ENCODE data around the gene GPC6. TPM values are rescaled to one million over a fixed set of nuclear protein-coding genes. Genes with fewer than 3 reads are reported as not detected.

GPC6 gene
- total RNA-seq, 1 donor from 2014 or later: not detected

GRCh38 chr13:93266681-93267080, 40.1 kb downstream of the GPC6 start:
- Mint-ChIP-seq H3K4me1 (no peaks in the 10 kb centered on the region), H3K9me3 (no peaks in the 10 kb centered on the region), H3K27me3 (no peaks in the 10 kb centered on the region), H3K36me3 (ENCODE audit: low read depth) (no peaks in the 10 kb centered on the region), H3K27ac (no peak overlapping the region), H3K4me3 (no peak overlapping the region)
- intact Hi-C loops (cut with micrococcal nuclease): no loop called here
- no peak for DNase-seq

DNA sequence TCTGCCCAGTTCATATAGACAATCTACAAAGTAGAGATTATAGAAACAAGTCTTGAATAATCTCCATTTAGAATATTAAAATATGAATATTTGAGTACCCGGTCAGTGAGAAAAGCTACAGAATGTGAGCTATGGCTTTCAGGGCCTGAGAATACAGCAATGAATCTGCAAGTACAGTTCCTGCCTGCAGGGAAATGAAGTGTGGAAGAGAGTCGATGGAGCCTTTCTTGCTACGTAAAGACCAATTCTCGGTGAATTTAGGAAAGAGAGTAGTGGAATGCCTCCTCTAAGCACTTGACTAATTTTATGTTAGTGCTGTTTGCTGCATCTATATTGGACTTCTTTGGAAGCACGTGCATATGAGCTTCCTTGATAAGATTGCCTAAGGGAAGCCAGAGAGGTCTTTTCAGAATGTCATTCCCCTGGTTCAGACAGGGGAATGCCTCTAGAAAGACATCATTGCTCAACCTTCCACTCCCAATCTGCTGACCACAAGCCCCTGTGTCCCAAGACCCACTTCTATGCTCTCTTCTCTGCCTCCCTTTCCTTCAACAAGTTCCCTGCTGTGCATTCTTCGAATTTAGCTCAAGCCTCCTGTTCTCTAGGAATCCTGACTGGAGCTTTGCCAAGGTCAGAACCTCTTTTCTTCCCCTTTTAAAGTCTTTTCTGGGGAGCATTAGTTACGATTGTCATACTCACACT, 41.9 kb downstream of the GPC6 start:
- Mint-ChIP-seq H3K27me3 (no peaks in the 10 kb centered on the region), H3K36me3 (ENCODE audit: low read depth) (no peaks in the 10 kb centered on the region)
- no peak for DNase-seq

GRCh38 chr13:93270769-93271742, 44.4 kb downstream of the GPC6 start:
- H3K27me3 Mint-ChIP-seq: no peaks in the 10 kb centered on the region
- H3K4me3 Mint-ChIP-seq: no peak overlapping the region
- DNase-seq: no peak
- no peak overlapping the region for H3K27ac Mint-ChIP-seq
- no peaks in the 10 kb centered on the region for H3K36me3 Mint-ChIP-seq (ENCODE audit: low read depth)
- no peaks in the 10 kb centered on the region for H3K4me1 Mint-ChIP-seq
- intact Hi-C loops (cut with micrococcal nuclease): no loop called here
- no peaks in the 10 kb centered on the region for H3K9me3 Mint-ChIP-seq

More for the DNA sequence above, 41.9 kb downstream of the GPC6 start:
- intact Hi-C loops (cut with micrococcal nuclease): no loop called here
- Mint-ChIP-seq H3K27ac (no peak overlapping the region), H3K4me1 (no peaks in the 10 kb centered on the region), H3K9me3 (no peaks in the 10 kb centered on the region), H3K4me3 (no peak overlapping the region)

- H3K27ac Mint-ChIP-seq: no peak overlapping the region
- H3K27me3 Mint-ChIP-seq: no peaks in the 10 kb centered on the region
- no peak for DNase-seq
- H3K4me1 Mint-ChIP-seq: no peaks in the 10 kb centered on the region
- intact Hi-C loops (cut with micrococcal nuclease): no loop called here
- no peaks in the 10 kb centered on the region for H3K36me3 Mint-ChIP-seq (ENCODE audit: low read depth)
- no peaks in the 10 kb centered on the region for H3K9me3 Mint-ChIP-seq
- H3K4me3 Mint-ChIP-seq: no peak overlapping the region
These were observed 53.4 kb downstream of the GPC6 start for GRCh38 chr13:93279982-93280381.

GRCh38 chr13:93280688-93281087, 54.1 kb downstream of the GPC6 start:
- intact Hi-C loops (cut with micrococcal nuclease): no loop called here
- H3K27ac Mint-ChIP-seq: no peak overlapping the region
- H3K4me3 Mint-ChIP-seq: no peak overlapping the region
- no peaks in the 10 kb centered on the region for H3K9me3 Mint-ChIP-seq
- no peaks in the 10 kb centered on the region for H3K27me3 Mint-ChIP-seq
- H3K36me3 Mint-ChIP-seq (ENCODE audit: low read depth): no peaks in the 10 kb centered on the region
- no peaks in the 10 kb centered on the region for H3K4me1 Mint-ChIP-seq
- no peak for DNase-seq

GRCh38 chr13:93283255-93283654, 56.6 kb downstream of the GPC6 start:
- H3K27ac Mint-ChIP-seq: no peak overlapping the region
- no peak overlapping the region for H3K4me3 Mint-ChIP-seq

GRCh38 chr13:93284064-93284463, 57.5 kb downstream of the GPC6 start:
- no peak for DNase-seq
- H3K4me1 Mint-ChIP-seq: no peaks in the 10 kb centered on the region
- no peaks in the 10 kb centered on the region for H3K9me3 Mint-ChIP-seq
- H3K27me3 Mint-ChIP-seq: no peaks in the 10 kb centered on the region
- no peak overlapping the region for H3K4me3 Mint-ChIP-seq
- no peaks in the 10 kb centered on the region for H3K36me3 Mint-ChIP-seq (ENCODE audit: low read depth)
- H3K27ac Mint-ChIP-seq: no peak overlapping the region
- intact Hi-C loops (cut with micrococcal nuclease): no loop called here

More at GRCh38 chr13:93283255-93283654, 56.6 kb downstream of the GPC6 start:
- no peaks in the 10 kb centered on the region for H3K27me3 Mint-ChIP-seq
- H3K4me1 Mint-ChIP-seq: no peaks in the 10 kb centered on the region
- DNase-seq: no peak
- no peaks in the 10 kb centered on the region for H3K9me3 Mint-ChIP-seq
- intact Hi-C loops (cut with micrococcal nuclease): no loop called here
- H3K36me3 Mint-ChIP-seq (ENCODE audit: low read depth): no peaks in the 10 kb centered on the region

DNA sequence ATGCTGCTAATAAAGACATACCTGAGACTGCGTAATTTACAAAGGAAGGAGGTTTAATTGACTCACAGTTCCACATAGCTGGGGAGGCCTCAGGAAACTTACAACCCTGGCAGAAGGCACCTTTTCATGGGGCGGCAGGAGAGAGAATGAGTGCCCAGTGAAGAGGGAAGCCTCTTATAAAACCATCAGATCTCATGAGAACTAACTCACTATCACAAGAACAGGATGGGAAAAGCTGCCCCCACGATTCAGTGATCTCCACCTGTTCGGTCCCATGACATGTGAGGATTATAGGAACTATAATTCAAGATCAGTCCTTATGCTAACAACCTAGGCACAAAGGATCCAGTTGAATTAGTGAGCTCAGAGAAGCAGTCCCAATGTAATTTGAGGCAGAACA, 59.4 kb downstream of the GPC6 start:
- Mint-ChIP-seq H3K27ac (no peak overlapping the region), H3K4me1 (no peaks in the 10 kb centered on the region), H3K36me3 (ENCODE audit: low read depth) (no peaks in the 10 kb centered on the region), H3K9me3 (no peaks in the 10 kb centered on the region), H3K4me3 (no peak overlapping the region), H3K27me3 (no peaks in the 10 kb centered on the region)
- intact Hi-C loops (cut with micrococcal nuclease): no loop called here
- DNase-seq: no peak

GRCh38 chr13:93289053-93289452, 62.4 kb downstream of the GPC6 start:
- no peak for DNase-seq
- H3K9me3 Mint-ChIP-seq: no peaks in the 10 kb centered on the region
- no peaks in the 10 kb centered on the region for H3K4me1 Mint-ChIP-seq
- intact Hi-C loops (cut with micrococcal nuclease): no loop called here
- H3K27ac Mint-ChIP-seq: no peak overlapping the region
- no peaks in the 10 kb centered on the region for H3K27me3 Mint-ChIP-seq
- H3K36me3 Mint-ChIP-seq (ENCODE audit: low read depth): no peaks in the 10 kb centered on the region
- no peak overlapping the region for H3K4me3 Mint-ChIP-seq

GRCh38 chr13:93289842-93290241, 63.2 kb downstream of the GPC6 start:
- Mint-ChIP-seq H3K9me3 (no peaks in the 10 kb centered on the region), H3K36me3 (ENCODE audit: low read depth) (no peaks in the 10 kb centered on the region), H3K4me1 (no peaks in the 10 kb centered on the region), H3K27me3 (no peaks in the 10 kb centered on the region), H3K27ac (no peak overlapping the region), H3K4me3 (no peak overlapping the region)
- no peak for DNase-seq
- intact Hi-C loops (cut with micrococcal nuclease): no loop called here

DNA sequence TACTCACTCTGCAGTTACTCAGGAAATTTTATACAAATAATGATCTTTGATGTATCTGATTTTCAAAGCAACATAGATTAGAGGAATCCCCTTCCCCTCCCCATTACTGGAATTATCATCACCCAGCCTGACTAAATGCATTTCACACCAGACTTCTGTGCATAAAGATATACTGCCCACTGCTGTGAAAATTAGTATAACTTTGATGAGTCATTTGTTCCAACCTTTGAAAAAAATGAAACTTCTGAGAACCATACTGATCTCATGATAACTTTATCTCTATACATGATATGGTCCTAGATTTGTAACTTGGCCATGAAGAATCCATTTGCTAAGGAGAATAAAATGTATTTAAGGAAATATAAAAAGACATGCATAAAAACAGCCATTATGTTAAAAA, 63.9 kb downstream of the GPC6 start:
- no peaks in the 10 kb centered on the region for H3K9me3 Mint-ChIP-seq
- no peak for DNase-seq
- intact Hi-C loops (cut with micrococcal nuclease): no loop called here

DNA sequence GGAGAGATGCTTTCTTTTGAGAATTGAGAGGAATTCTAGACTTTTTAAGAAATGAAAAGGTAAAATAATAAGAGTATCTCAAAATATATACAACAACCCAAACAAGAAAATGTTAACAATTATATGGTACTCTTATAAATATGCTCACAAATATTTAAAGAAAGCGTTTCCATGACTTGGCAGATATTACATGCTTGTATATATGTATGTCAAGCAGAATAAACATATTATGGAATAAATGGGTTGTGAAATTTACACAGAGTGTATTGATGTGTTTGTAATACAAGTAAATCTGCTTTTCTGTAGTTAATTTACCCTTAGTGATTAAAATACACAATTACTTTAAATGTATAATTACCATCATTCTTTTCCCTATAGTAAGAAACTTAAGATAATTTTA, 65.8 kb downstream of the GPC6 start:
- intact Hi-C loops (cut with micrococcal nuclease): no loop called here

More for the DNA sequence above, 63.9 kb downstream of the GPC6 start:
- Mint-ChIP-seq H3K36me3 (ENCODE audit: low read depth) (no peaks in the 10 kb centered on the region), H3K27me3 (no peaks in the 10 kb centered on the region), H3K4me1 (no peaks in the 10 kb centered on the region), H3K27ac (no peak overlapping the region), H3K4me3 (no peak overlapping the region)

DNA sequence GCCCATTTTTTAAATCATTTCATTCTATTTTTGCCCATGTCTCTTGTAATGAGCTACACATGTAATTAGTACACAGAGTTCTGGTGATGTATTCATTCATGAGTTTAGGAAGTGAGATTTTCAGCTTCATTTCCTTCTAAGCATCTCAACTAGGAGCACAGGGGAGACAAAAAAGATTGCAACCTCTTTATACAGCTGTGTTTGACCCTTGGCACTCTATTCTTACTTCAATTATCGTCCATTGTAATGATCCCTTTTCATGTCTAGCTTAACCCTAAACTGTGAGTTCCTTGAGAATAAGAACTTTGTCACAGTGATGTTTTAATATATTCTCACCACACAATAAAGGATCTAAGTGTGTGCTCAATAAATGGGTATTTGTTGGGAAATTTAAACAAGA, 67.1 kb downstream of the GPC6 start:
- H3K9me3 Mint-ChIP-seq: no peaks in the 10 kb centered on the region
- DNase-seq: no peak
- intact Hi-C loops (cut with micrococcal nuclease): no loop called here
- no peak overlapping the region for H3K27ac Mint-ChIP-seq
- H3K4me3 Mint-ChIP-seq: no peak overlapping the region
- no peaks in the 10 kb centered on the region for H3K27me3 Mint-ChIP-seq
- no peaks in the 10 kb centered on the region for H3K36me3 Mint-ChIP-seq (ENCODE audit: low read depth)
- H3K4me1 Mint-ChIP-seq: no peaks in the 10 kb centered on the region

More for the DNA sequence above, 65.8 kb downstream of the GPC6 start:
- DNase-seq: no peak
- H3K36me3 Mint-ChIP-seq (ENCODE audit: low read depth): no peaks in the 10 kb centered on the region
- H3K27ac Mint-ChIP-seq: no peak overlapping the region
- H3K4me3 Mint-ChIP-seq: no peak overlapping the region
- H3K9me3 Mint-ChIP-seq: no peaks in the 10 kb centered on the region
- H3K4me1 Mint-ChIP-seq: no peaks in the 10 kb centered on the region
- H3K27me3 Mint-ChIP-seq: no peaks in the 10 kb centered on the region

- DNase-seq: no peak
- Mint-ChIP-seq H3K36me3 (ENCODE audit: low read depth) (no peaks in the 10 kb centered on the region), H3K9me3 (no peaks in the 10 kb centered on the region), H3K4me3 (no peak overlapping the region), H3K27ac (no peak overlapping the region), H3K4me1 (no peaks in the 10 kb centered on the region), H3K27me3 (no peaks in the 10 kb centered on the region)
- intact Hi-C loops (cut with micrococcal nuclease): no loop called here
These were observed 70.0 kb downstream of the GPC6 start for GRCh38 chr13:93296584-93296983.

Data from activated CD4-positive, alpha-beta T cell treated with anti-CD3 and anti-CD28 coated beads, Interleukin-2, amount 10 ng/mL, durations not matched to agents 24 days and 14 days (primary cell).